IPS-20b (cell line): Measurements from ENCODE around the gene GALNTL6.

ENCODE experiments used
- H3K27ac ChIP-seq: one replicate; pipeline ENCODE4 v1.5.1; 2013; ENCODE audit warnings: low read length
- H3K27me3 ChIP-seq: 2 replicates; pipeline ENCODE4 v1.6.1; 2013; ENCODE audit warnings: mild to moderate bottlenecking, low read length, inconsistent platforms; ENCODE audit not compliant: insufficient read depth
- H3K36me3 ChIP-seq: 2 replicates; pipeline ENCODE4 v1.6.1; 2013; ENCODE audit warnings: low read depth, mild to moderate bottlenecking, inconsistent platforms, low read length, moderate library complexity; ENCODE audit not compliant: insufficient read depth
- H3K4me1 ChIP-seq: 2 replicates; pipeline ENCODE4 v1.6.1; 2013; ENCODE audit warnings: mild to moderate bottlenecking, control low read depth, inconsistent platforms, low read length, moderate library complexity; ENCODE audit not compliant: insufficient read depth
- H3K4me3 ChIP-seq: 2 replicates; pipeline ENCODE4 v1.5.1; 2013; ENCODE audit warnings: mild to moderate bottlenecking, low read length, inconsistent platforms
- H3K9ac ChIP-seq: 2 replicates; pipeline ENCODE4 v1.6.1; 2013; ENCODE audit warnings: low read depth, mild to moderate bottlenecking, inconsistent platforms, low read length, moderate library complexity
- H3K9me3 ChIP-seq: 2 replicates; pipeline ENCODE4 v1.6.1; 2013; ENCODE audit warnings: mild to moderate bottlenecking, low read depth, low read length, inconsistent platforms; ENCODE audit not compliant: insufficient read depth

Gene GALNTL6

DNA sequence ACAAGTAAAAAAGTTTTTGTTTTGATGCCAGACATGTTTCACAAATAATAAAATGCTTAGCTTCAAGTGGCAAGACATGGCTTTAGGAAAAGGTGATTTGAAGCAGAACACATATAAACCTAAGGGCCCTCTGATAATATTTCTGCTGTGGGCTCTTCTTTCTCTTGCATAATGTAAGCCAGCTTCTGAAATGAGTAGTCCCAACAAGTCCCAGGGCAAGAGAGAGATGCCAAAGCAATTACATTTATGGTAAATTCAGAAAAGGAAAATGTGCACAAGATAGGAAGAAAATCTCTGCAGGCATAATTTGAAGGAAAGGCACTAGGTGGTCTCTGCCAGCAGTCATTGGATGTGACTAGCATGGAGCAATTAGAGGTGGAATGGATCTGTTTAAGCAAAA lies 1184.7 kb downstream of the GALNTL6 start:
- H3K9me3 ChIP-seq = no peaks in the 10 kb centered on the region
- H3K4me1 ChIP-seq = no peaks in the 10 kb centered on the region
- H3K36me3 ChIP-seq = no peaks in the 10 kb centered on the region
- no peak overlapping the region for H3K9ac ChIP-seq
- H3K27me3 ChIP-seq = no peaks in the 10 kb centered on the region
- H3K27ac ChIP-seq = no peak overlapping the region
- H3K4me3 ChIP-seq = no peak overlapping the region

DNA sequence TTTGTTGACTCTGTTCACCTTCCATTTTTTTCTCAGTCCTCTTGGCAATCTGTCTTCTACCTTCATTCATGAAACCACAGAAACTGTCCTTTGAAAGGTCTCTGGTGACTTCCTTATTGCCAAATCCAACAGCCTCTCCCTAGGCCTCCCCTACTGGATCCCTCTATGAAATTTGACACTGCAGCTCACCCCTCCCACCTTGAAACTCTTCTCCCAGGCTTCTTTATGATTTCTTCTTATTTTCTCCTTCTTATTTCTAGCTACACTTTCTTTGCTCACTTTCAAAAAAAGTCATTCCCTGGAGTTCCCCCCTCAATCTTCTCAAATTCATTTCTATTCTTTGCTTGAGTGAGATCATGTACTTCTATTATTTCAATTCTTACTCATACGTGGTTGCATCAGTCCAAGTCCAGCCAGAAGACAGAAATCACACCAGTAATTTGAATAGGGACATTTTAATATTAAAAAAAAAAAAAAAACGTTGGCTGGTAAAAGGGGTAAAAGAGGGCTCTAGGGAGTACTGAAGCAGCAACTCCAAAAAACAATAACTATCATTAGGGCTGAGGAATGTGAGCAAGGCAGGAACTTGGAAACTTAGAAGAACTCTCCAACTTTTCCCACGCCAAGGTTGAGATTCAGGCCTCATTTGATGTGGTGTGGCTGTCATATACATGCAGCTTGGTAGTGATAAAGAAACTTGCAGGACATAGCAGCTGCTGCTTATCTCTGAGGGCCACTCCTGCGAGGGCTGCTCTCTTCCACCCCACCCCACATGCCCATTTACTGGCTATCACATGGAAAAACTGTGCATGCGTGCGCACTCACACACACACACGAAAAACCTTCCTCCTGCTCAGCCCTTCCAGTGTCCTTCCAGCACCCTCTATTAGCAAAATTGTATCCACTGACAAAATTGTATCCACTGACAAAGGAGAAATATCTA lies 1185.6 kb downstream of the GALNTL6 start:
- H3K36me3 ChIP-seq = no peaks in the 10 kb centered on the region
- H3K9me3 ChIP-seq = no peaks in the 10 kb centered on the region
- no peaks in the 10 kb centered on the region for H3K4me1 ChIP-seq
- no peaks in the 10 kb centered on the region for H3K27me3 ChIP-seq
- H3K4me3 ChIP-seq = no peak overlapping the region
- no peak overlapping the region for H3K9ac ChIP-seq
- H3K27ac ChIP-seq = no peak overlapping the region

DNA sequence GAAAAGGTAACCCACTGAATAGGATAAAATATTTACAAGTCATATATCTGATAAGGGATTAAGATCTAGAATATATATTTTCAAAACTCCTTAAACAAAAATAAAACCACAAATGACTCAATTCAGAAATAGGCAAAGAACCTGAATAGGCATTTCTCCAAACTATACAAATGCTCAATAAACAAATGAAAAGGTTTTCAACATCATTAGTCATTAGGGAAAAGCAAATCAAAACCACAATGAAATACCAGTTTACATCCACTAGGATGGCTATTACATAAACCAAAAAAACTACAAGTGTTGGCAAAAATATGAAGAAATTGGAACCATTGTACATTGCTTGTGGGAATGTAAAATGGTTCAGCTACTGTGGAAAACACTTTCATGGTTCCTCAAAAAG lies 1188.4 kb downstream of the GALNTL6 start:
- H3K27ac ChIP-seq = no peak overlapping the region

DNA sequence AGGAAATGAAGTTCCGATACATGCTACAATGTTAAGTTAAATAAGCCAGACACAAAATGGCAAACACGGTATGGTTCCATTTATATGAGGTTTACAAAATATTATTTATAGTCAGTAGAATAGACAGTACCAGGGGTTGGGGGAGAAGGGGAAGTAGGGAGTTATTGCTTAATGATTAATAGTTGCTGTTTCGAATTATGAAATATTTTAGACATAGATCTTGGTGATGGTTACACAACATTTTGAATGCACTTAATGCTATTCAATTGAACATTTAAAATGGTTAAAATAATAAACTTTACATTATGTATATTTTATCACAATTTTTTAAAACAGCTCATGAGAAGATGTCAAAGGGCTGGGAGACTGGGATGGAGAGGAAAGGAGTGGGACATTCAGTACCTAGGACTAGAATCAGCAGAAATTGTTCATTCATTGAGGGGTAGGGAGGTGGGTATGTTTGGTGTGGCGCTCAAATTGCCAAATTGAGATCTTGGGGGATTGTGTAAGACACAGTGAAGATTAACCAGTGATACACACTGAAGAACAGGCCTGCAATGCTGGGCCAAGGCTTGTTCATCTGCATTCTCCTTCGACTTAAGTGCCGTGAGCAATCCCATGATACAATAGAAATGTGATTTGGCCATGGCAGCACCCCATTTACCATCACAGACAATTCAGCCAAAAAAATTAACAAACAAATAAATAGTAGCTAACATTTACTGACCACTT lies 1189.8 kb downstream of the GALNTL6 start:
- Histone ChIP-seq H3K36me3 (no peaks in the 10 kb centered on the region), H3K9ac (no peak overlapping the region), H3K4me1 (no peaks in the 10 kb centered on the region), H3K27ac (no peak overlapping the region), H3K9me3 (no peaks in the 10 kb centered on the region), H3K27me3 (no peaks in the 10 kb centered on the region), H3K4me3 (no peak overlapping the region)

More for the DNA sequence above, 1188.4 kb downstream of the GALNTL6 start:
- Histone ChIP-seq H3K9me3 (no peaks in the 10 kb centered on the region), H3K4me3 (no peak overlapping the region), H3K27me3 (no peaks in the 10 kb centered on the region), H3K4me1 (no peaks in the 10 kb centered on the region), H3K36me3 (no peaks in the 10 kb centered on the region), H3K9ac (no peak overlapping the region)

DNA sequence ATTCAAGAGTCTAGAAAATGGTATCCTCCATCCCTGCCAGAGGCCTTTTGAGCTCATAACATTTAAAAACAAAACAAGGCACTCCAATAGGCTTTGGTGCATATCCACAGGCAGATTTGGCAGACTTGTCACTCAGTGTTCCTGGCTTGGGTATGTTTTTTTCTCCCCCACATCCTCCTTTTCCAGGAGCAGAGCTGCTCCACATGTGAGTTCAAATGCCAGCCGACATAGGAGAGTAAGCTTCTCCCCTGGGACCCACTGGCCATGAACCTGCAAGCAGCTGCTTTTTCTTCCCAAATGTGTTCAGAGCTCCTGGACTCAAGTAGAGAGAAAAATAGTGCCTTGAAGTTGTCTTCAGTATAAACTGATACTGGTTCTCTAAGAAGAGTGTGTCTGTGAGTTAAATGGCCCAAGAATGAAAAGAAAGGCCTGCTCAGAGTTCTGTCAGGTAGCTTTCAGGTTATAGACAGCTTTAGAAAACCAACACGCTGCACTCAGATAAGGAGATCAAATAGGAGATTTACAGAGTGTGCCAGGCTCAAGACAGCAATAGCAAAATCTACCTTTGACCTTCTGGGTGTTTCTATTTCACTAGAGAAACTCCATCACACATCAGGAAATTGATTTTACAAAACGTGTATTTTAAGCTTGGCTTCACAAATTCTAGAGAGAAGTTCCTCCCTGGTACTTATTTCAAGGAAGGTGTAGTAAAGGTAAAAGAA lies 1192.9 kb downstream of the GALNTL6 start:
- Histone ChIP-seq H3K27ac (no peak overlapping the region), H3K27me3 (no peaks in the 10 kb centered on the region), H3K9ac (no peak overlapping the region), H3K4me3 (no peak overlapping the region), H3K9me3 (no peaks in the 10 kb centered on the region), H3K36me3 (no peaks in the 10 kb centered on the region), H3K4me1 (no peaks in the 10 kb centered on the region)

DNA sequence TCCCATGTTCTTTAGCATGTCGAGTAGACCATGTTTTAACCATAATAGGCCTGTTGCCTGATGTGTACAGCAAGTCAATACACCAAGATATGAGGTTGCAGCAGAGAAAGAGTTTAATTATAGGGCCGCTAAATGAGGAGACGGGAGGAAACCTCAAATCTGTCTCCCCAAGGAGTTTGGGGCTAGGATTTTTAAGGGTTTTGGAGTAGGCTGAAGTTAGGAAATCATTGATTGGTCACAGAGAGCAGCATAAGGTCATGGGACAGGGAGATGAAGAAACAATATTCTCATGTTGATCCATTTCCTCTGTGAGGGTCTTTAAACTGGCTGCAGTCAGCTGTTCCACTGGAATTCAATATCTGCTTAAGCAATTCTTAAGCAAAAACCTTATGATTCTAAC lies 1195.2 kb downstream of the GALNTL6 start:
- no peak overlapping the region for H3K27ac ChIP-seq
- H3K27me3 ChIP-seq = no peaks in the 10 kb centered on the region
- no peak overlapping the region for H3K9ac ChIP-seq
- H3K4me3 ChIP-seq = no peak overlapping the region
- 0 out of 2 replicates have a peak, but pooled peaks cover 2% of the 10 kb centered on the region for H3K4me1 ChIP-seq
- no peaks in the 10 kb centered on the region for H3K9me3 ChIP-seq
- H3K36me3 ChIP-seq = no peaks in the 10 kb centered on the region

DNA sequence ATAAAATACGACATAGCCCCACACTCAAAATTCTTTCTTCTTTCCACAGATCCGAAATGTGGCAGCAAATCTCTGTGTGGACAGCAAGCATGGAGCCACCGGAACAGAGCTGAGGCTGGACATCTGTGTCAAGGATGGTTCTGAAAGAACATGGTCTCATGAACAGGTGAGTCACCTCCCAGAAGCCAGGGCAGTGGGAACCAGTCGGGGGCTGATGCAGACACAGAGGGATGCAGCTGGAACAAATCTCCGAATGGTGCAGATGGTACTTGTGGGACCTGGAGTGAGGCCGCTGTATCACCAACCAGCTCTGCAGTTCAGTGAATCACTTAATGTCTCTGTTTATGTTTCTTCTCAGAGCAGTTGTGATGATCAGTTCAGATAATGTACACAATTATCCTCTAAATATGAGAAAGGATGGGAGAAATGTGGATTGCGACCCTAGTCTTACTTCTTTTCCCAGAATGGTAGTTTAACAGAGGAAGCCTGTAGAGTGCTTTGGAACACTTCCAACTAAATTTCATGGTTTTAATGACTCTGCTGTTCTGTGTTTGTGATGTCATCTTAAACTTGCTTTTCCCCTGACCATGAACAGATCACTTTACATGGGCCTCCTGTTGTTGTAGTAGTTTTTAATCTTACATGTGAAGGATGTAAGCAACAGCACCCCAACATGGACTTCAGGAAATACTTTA lies 1196.1 kb downstream of the GALNTL6 start:
- Histone ChIP-seq H3K36me3 (no peaks in the 10 kb centered on the region), H3K27ac (no peak overlapping the region), H3K4me3 (no peak overlapping the region), H3K9me3 (no peaks in the 10 kb centered on the region), H3K9ac (no peak overlapping the region), H3K27me3 (no peaks in the 10 kb centered on the region), H3K4me1 (peaks cover 9% of the 10 kb centered on the region; the same call in 1 of the 2 replicates)

DNA sequence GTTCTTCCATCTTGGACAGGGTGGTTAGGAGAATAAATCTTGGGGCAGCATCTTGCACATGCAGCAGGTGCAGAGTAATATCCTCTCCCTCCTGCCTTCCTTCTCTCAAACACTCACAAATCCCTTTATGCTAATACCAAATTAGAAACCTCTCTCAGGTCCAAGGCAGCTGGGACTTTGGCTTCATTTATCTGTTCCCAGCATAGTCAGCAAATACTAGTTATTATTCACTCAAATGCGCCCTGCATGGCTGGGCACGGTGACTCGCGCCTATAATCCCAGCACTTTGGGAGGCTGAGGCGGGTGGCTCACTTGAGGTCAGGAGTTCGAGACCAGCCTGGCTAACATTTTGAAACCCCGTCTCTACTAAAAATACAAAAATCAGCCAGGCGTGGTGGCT lies 1199.4 kb downstream of the GALNTL6 start:
- Histone ChIP-seq H3K9ac (no peak overlapping the region), H3K27me3 (no peaks in the 10 kb centered on the region), H3K9me3 (peaks cover 8% of the 10 kb centered on the region; the same call in 1 of the 2 replicates), H3K4me1 (peaks cover 17% of the 10 kb centered on the region), H3K4me3 (no peak overlapping the region), H3K36me3 (no peaks in the 10 kb centered on the region), H3K27ac (no peak overlapping the region)

DNA sequence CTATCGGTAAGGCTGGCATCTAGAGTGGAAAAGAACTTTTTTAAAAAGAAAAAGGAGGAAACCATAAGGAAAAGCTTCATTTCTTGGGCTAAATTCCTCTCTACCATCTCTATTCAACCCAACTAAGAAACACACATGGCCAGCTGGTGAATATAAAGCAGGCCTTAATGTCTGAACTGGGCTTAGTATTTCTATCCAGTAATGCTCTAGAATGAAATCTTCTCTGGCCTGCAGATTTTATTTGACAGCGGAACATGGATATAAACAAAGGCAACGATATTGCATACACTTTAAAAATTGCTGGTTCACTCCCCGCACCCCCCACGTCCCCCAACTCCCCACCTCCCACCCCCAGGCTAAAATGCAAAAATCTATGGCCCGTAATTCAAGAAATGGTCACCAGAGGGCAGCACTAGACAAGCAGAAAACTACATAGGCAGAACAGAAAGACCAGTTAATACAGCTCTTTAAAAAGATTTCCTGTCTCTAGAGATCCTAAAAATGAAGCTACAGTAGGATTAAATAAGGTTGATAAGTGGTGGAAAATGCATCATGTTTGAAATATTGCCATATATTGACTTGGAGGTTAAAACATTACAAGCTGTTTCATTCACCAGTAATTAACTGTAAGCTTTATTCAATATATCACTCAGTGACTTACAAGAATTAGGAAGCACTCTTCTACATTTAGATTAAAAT lies 1200.2 kb downstream of the GALNTL6 start:
- H3K36me3 ChIP-seq = no peaks in the 10 kb centered on the region

DNA sequence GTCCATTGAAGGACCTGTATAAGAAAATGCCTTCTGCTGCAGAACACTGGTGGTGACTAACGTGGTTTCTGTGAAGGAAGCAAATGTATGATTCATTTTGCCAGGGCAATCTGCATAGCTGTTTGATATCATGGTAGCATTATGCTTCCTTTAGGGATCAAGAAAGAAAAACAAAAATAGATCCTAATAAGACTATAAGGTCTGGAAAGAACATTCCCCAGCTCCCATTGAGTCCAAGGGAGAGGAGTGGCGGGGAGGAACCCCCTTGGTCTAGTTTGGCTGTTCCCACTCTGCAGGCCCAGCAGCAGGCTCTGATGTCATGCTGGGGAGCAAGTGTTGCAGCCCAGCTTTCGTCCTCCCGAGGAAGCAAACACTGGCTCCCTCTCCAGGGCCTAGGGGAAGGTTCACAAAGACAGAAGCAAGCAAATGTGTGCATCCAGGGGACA lies 1200.9 kb downstream of the GALNTL6 start:
- no peaks in the 10 kb centered on the region for H3K36me3 ChIP-seq
- H3K9ac ChIP-seq = peak overlapping the region; percentile 40; the same call in 1 of the 2 replicates
- peaks cover 8% of the 10 kb centered on the region; the same call in 1 of the 2 replicates for H3K9me3 ChIP-seq
- no peak overlapping the region for H3K4me3 ChIP-seq
- H3K27ac ChIP-seq = no peak overlapping the region
- peaks cover 17% of the 10 kb centered on the region for H3K4me1 ChIP-seq
- H3K27me3 ChIP-seq = no peaks in the 10 kb centered on the region

More for the DNA sequence above, 1200.2 kb downstream of the GALNTL6 start:
- peaks cover 8% of the 10 kb centered on the region; the same call in 1 of the 2 replicates for H3K9me3 ChIP-seq
- no peaks in the 10 kb centered on the region for H3K27me3 ChIP-seq
- no peak overlapping the region for H3K27ac ChIP-seq
- no peak overlapping the region for H3K4me3 ChIP-seq
- peaks cover 17% of the 10 kb centered on the region for H3K4me1 ChIP-seq
- no peak overlapping the region for H3K9ac ChIP-seq
